BLaER1 treated with 17β-estradiol and CSF1 and Interleukin-3, amounts not matched to agents 10 nM and 100 nM (cell line): ENCODE results near the gene TTBK2.

Experiments used
- H3K27ac ChIP-seq, 11 experiments: shearing (Covaris generic); formaldehyde crosslinking; 2 replicates each; pipeline ENCODE4 v1.8.1; 2022
- H3K27me3 ChIP-seq, 11 experiments: shearing (Covaris generic); formaldehyde crosslinking; 2 replicates each; pipeline ENCODE4 v1.8.1; 2022
- H3K36me3 ChIP-seq, 11 experiments: shearing (Covaris generic); formaldehyde crosslinking; 2 replicates each; pipeline ENCODE4 v1.8.1; 2022
- H3K4me1 ChIP-seq, 10 experiments: shearing (Covaris generic); formaldehyde crosslinking; 2 replicates each; pipeline ENCODE4 v1.8.1; 2022
- H3K4me2 ChIP-seq, 11 experiments: shearing (Covaris generic); formaldehyde crosslinking; 2 replicates each; pipeline ENCODE4 v1.8.1; 2022
- H3K4me3 ChIP-seq, 10 experiments: shearing (Covaris generic); formaldehyde crosslinking; 2 replicates each; pipeline ENCODE4 v1.8.1; 2022
- H3K9ac ChIP-seq, 11 experiments: shearing (Covaris generic); formaldehyde crosslinking; 2 replicates each; pipeline ENCODE4 v1.8.1; 2022
- H3K9me3 ChIP-seq, 11 experiments: shearing (Covaris generic); formaldehyde crosslinking; replicated peaks in 1 of 11; 2 replicates each; pipeline ENCODE4 v1.8.1; 2022
- H4K20me1 ChIP-seq, 11 experiments: shearing (Covaris generic); formaldehyde crosslinking; 2 replicates each; pipeline ENCODE4 v1.8.1; 2022
- Cebpa-rat ChIP-seq, 11 experiments: shearing (Covaris generic); IDR thresholded peaks; 2 replicates each; pipeline ENCODE4 v1.8.1; 2022

The TTBK2 gene

DNA sequence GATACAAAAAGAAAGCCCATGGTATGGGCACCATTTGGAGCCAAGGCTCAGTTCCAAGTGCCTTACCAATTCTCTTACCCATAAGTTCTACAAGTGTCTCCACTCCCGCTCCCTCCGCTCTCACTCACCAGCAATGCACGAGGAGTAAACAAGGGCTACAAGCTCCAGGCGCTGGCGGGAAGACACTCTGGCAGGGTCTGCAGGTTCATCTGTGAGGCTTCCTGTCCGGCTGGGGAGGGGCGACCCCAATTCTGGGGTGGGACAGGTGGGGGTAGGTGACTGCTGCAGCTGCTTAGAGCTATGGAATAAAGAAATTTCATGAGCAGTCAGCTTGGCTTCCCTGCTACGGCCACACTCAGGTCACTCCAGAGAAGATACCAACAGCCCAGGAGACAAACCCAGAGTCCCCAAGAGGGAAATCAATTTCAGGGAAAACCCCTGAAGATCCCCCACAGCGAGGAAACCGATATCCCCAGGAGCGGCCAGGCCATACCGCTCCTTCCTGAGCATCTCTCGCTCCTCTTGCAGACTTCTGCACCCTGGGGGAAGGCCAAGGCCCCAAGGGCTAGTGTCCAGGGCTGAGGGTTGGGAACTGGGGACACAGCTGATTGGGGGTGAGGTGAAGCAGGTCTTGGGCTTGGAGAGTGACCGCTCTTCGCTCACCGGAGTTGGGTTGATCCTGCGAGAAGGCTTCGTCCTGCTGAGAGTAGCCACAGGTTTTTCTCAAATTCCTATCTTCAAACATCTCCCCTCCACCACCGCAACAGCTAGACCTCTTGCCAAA lies 185.0 kb downstream of the TTBK2 start:
- H3K9ac ChIP-seq: peak overlapping the region; percentile 83 to 94 (median 91)

GRCh38 chr15:42734076-42734672 lies 186.4 kb downstream of the TTBK2 start:
- peaks cover 0 to 65% (median 24%) of the 10 kb centered on the region in 11 experiments; a peak in 16 of 22 replicates for H4K20me1 ChIP-seq
- H3K9me3 ChIP-seq: no peaks in the 10 kb centered on the region
- peak overlapping the region in 5 of 11 experiments; percentile 4 to 93 (median 88); a peak in 2 of 22 replicates for H3K4me2 ChIP-seq
- H3K27ac ChIP-seq: no peak overlapping the region
- H3K27me3 ChIP-seq: no peaks in the 10 kb centered on the region
- peaks cover 55 to 66% (median 63%) of the 10 kb centered on the region in 11 experiments for H3K36me3 ChIP-seq
- H3K9ac ChIP-seq: peak overlapping the region in 5 of 11 experiments; percentile 7 to 94 (median 48); a peak in 3 of 22 replicates
- peaks cover 26 to 46% (median 38%) of the 10 kb centered on the region in 10 experiments for H3K4me1 ChIP-seq
- no peak for TF ChIP-seq Cebpa-rat (IDR thresholded peaks at IDR 0.05)
- H3K4me3 ChIP-seq: no peak overlapping the region

More for the DNA sequence above, 185.0 kb downstream of the TTBK2 start:
- no peaks in the 10 kb centered on the region for H3K27me3 ChIP-seq
- no peaks in the 10 kb centered on the region for H3K9me3 ChIP-seq
- H3K4me2 ChIP-seq: peak overlapping the region; percentile 79 to 97 (median 89)
- peaks cover 21 to 50% (median 39%) of the 10 kb centered on the region in 10 experiments for H3K4me1 ChIP-seq
- peaks cover 0 to 56% (median 24%) of the 10 kb centered on the region in 11 experiments; a peak in 16 of 22 replicates for H4K20me1 ChIP-seq
- peaks cover 46 to 58% (median 51%) of the 10 kb centered on the region in 11 experiments for H3K36me3 ChIP-seq
- H3K4me3 ChIP-seq: peak overlapping the region; percentile 89 to 99 (median 96)
- peak overlapping the region in 7 of 11 experiments; percentile 81 to 91 (median 86); a peak in 11 of 22 replicates for H3K27ac ChIP-seq
- TF ChIP-seq Cebpa-rat (IDR thresholded peaks at IDR 0.05): no peak

- Histone ChIP-seq H4K20me1 (peaks cover 0 to 70% (median 24%) of the 10 kb centered on the region in 11 experiments; a peak in 16 of 22 replicates), H3K4me1 (peaks cover 25 to 35% (median 28%) of the 10 kb centered on the region in 10 experiments), H3K9ac (no peak overlapping the region), H3K4me2 (no peak overlapping the region), H3K27me3 (no peaks in the 10 kb centered on the region), H3K36me3 (peaks cover 64 to 77% (median 73%) of the 10 kb centered on the region in 11 experiments), H3K4me3 (no peak overlapping the region), H3K9me3 (no peaks in the 10 kb centered on the region), H3K27ac (no peak overlapping the region)
- no peak for TF ChIP-seq Cebpa-rat (IDR thresholded peaks at IDR 0.05)
Measured at GRCh38 chr15:42733027-42733426, 187.6 kb downstream of the TTBK2 start.

DNA sequence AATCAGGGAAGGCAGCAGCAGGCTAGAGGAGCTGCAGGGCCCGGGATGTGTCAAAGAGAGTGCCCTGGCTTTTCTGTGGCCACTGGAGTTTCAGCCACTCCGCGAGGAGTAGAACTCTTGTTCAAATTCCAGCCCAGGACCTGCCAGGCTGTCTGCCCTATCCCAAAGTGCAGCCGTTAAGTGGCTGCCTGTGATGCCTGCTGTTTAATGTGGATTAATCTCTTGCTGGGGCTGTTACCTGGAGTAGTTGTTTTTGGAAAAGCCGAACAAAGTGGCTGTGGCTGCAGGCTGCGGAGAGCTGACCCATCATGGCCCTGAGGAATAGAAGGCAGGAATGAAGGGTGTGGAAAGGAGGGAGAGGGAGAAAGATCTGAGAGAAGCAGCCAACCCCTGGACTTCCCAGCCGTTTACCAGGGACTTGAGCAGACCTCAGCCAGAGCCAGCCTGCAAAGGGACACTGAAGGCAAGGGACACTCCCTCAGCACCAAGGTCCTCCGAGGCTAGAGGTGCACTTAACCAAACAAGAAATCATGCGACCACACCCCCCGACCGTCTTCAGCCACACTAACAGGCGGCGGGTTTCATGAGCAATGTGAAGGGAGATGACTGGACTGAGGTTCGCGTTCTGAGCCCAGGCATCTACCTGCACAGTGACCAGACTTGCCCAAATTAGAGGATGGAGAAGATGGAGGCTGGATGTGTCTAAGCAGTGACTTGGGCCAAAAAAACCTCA lies 188.3 kb downstream of the TTBK2 start:
- Histone ChIP-seq H3K36me3 (peaks cover 72 to 85% (median 81%) of the 10 kb centered on the region in 11 experiments), H3K4me1 (peaks cover 17 to 27% (median 20%) of the 10 kb centered on the region in 10 experiments), H3K9me3 (no peaks in the 10 kb centered on the region), H3K4me2 (no peak overlapping the region), H3K27ac (no peak overlapping the region), H3K9ac (peak overlapping the region in 1 of 11 experiments; percentile 14; a peak in 1 of 22 replicates), H3K4me3 (no peak overlapping the region), H3K27me3 (no peaks in the 10 kb centered on the region), H4K20me1 (peaks cover 0 to 78% (median 24%) of the 10 kb centered on the region in 11 experiments; a peak in 16 of 22 replicates)
- TF ChIP-seq Cebpa-rat (IDR thresholded peaks at IDR 0.05): no peak

DNA sequence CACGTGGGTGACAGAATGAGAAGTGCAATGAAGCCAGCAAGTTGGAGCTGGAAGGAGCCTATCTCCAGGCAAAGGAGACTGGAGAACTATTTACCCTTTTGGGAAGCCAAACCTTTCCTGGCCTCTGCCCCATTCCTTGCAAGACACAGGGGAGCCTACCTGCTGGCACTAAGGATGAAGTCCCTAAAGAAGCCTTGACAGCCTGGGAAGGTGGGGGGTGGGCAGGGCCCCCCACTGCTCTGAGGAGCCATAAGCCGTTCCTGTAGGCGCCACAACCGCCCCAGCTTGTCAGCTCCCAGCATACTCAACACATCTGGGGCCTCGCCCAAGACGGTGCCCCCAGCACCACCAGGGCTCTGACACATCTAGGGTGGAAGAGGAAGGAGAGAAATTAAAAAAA lies 189.1 kb downstream of the TTBK2 start:
- TF ChIP-seq Cebpa-rat (IDR thresholded peaks at IDR 0.05): no peak
- peaks cover 80 to 93% (median 89%) of the 10 kb centered on the region in 11 experiments for H3K36me3 ChIP-seq
- H3K27me3 ChIP-seq: no peaks in the 10 kb centered on the region

DNA sequence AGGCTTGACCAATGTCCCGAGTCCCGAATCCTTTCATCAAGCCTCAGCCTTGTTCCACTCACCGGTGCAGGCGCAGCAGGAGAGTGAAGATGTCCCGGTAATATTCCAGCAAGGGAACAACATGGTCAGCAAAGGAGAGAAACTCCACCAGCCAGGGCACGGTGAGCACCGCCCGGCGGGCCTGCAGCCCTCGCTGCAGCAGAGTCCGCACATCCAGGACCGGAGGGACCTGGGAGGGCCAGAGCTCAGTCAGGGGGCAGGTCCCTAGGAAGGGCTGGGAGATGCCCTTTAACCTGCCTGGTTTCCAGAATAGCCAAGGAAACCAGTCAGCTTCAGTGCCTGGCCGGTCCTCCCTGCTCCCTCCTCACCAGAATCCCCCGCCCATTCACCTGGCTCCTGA lies 190.0 kb downstream of the TTBK2 start:
- Histone ChIP-seq H4K20me1 (peaks cover 0 to 81% (median 19%) of the 10 kb centered on the region in 11 experiments; a peak in 16 of 22 replicates), H3K36me3 (peaks cover 89 to 99% (median 96%) of the 10 kb centered on the region in 11 experiments), H3K27ac (no peak overlapping the region), H3K9ac (no peak overlapping the region), H3K9me3 (no peaks in the 10 kb centered on the region), H3K4me3 (no peak overlapping the region), H3K4me1 (peaks cover 9 to 17% (median 12%) of the 10 kb centered on the region in 10 experiments), H3K27me3 (no peaks in the 10 kb centered on the region), H3K4me2 (0 out of 22 replicates have a peak overlapping the region, but pooled peaks of 1 of the 11 experiments have one; percentile 13)
- TF ChIP-seq Cebpa-rat (IDR thresholded peaks at IDR 0.05): no peak

More for the DNA sequence above, 189.1 kb downstream of the TTBK2 start:
- Histone ChIP-seq H3K27ac (no peak overlapping the region), H3K4me1 (peaks cover 16 to 25% (median 19%) of the 10 kb centered on the region in 10 experiments), H3K9me3 (no peaks in the 10 kb centered on the region), H3K9ac (no peak overlapping the region), H4K20me1 (peaks cover 0 to 86% (median 26%) of the 10 kb centered on the region in 11 experiments; a peak in 16 of 22 replicates), H3K4me2 (no peak overlapping the region), H3K4me3 (no peak overlapping the region)

- peaks cover 0 to 81% (median 16%) of the 10 kb centered on the region in 11 experiments; a peak in 13 of 22 replicates for H4K20me1 ChIP-seq
- no peaks in the 10 kb centered on the region for H3K27me3 ChIP-seq
- peaks cover 91 to 99% (median 97%) of the 10 kb centered on the region in 11 experiments for H3K36me3 ChIP-seq
- no peaks in the 10 kb centered on the region for H3K9me3 ChIP-seq
- TF ChIP-seq Cebpa-rat (IDR thresholded peaks at IDR 0.05): no peak
- no peak overlapping the region for H3K27ac ChIP-seq
- H3K9ac ChIP-seq: no peak overlapping the region
- H3K4me1 ChIP-seq: peaks cover 5 to 13% (median 8%) of the 10 kb centered on the region in 10 experiments; a peak in 19 of 20 replicates
- no peak overlapping the region for H3K4me3 ChIP-seq
- H3K4me2 ChIP-seq: 0 out of 22 replicates have a peak overlapping the region, but pooled peaks of 1 of the 11 experiments have one; percentile 13
Measured at GRCh38 chr15:42730135-42730534, 190.4 kb downstream of the TTBK2 start.

DNA sequence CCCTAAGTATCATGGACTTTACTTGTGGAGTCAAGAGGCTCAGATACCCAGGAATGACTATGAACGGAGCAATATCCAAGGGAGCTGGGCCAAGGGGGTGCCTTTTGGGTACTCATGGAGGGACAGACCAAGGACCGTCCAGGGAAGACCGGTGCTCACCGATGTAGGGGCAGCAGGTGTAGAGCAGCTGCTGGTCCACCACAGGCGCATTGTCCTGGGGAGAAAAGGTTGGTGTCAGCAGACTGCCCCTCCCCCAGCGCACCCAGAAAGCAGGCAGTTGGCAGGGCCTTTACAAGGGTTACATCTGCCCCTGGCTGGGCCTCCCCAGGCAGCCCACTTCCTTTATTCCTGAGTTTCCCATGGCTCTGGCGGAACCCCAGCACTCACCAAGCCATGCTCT lies 191.2 kb downstream of the TTBK2 start:
- H3K4me1 ChIP-seq: peaks cover 0 to 8% (median 3%) of the 10 kb centered on the region in 10 experiments; a peak in 11 of 20 replicates
- H3K27ac ChIP-seq: no peak overlapping the region
- no peaks in the 10 kb centered on the region for H3K9me3 ChIP-seq
- no peak overlapping the region for H3K4me3 ChIP-seq
- peaks cover 0 to 79% (median 12%) of the 10 kb centered on the region in 11 experiments; a peak in 12 of 22 replicates for H4K20me1 ChIP-seq
- TF ChIP-seq Cebpa-rat (IDR thresholded peaks at IDR 0.05): no peak
- peaks cover 91 to 99% (median 97%) of the 10 kb centered on the region in 11 experiments for H3K36me3 ChIP-seq
- H3K4me2 ChIP-seq: no peak overlapping the region
- no peak overlapping the region for H3K9ac ChIP-seq
- no peaks in the 10 kb centered on the region for H3K27me3 ChIP-seq
